Dedifferentiated amniotic fluid mesenchymal stem cell (primary cell): ENCODE data around the gene USP10.

ENCODE experiments used
- DNase-seq: peaks from one replicate; pipeline ENCODE4 v3.0.0-alpha.2; 2016; ENCODE audit errors: extremely low spot score

The USP10 gene

DNA sequence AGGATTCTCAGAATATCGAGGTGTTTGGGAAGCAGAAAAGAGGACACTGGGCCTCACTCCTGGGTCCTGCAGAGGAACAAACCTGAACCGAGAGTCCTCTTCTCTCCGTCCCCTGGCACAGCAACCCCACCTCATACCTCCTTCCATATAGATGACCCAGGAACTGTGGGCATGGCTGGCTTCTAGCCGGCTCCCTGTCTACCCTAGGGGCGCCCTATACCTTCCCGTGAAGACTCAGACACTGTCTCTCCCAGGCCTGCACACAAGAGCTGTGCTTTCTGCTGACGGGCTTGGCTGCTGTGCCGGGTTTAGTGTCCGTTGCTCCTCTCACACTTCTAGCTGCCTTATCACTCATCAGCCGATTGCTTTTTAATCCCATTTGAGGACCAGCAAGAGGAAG lies 73.5 kb downstream of the USP10 start:
- no peak for DNase-seq

- no peak for DNase-seq
Observed at GRCh38 chr16:84774810-84775209, 75.0 kb downstream of the USP10 start.

- no peak for DNase-seq
Observed at GRCh38 chr16:84775262-84775810, 75.5 kb downstream of the USP10 start.

DNA sequence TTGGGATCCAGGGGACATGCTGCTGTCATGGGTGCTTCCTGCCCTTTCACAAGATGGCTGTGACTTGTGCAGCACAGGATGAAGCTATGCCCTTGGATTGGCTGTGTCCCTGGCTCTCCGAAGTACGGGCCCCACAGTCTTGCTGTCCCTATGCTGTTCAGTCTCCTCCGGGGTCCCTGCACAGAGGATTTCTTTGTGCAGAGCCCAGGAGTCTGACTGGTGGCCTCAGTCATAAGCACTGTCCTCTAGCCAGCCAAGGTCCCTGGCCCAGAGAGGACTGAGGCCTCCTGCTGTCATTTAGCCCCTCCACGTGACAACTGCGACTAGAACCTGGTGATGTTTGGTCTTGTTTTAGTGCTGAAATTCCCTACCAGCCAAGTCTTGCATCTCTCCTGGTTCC lies 77.6 kb downstream of the USP10 start:
- DNase-seq = no peak

- DNase-seq = no peak
Observed at GRCh38 chr16:84778720-84779119, 78.9 kb downstream of the USP10 start.

DNA sequence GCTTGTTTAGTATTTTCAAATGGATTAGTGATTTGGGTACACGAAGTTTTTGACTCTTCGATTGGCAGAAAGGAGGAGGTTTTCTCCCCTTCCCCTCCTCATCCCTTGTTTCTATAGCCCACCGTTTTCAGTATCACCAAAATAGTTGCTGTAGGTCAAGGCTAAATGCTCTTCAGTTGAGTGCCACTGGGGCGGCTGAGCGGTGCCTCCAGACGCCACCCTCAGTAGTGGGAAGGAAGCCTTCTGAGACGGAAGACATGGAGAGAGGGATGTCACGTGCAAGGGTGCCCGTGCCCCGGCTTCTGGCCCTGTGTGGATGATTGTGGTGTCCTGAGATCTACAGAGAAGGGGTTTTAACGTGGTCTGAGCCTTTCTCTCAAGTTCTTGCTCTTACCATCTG lies 80.3 kb downstream of the USP10 start:
- DNase-seq = no peak

- no peak for DNase-seq
Observed at GRCh38 chr16:84780544-84781376, 81.0 kb downstream of the USP10 start.

DNA sequence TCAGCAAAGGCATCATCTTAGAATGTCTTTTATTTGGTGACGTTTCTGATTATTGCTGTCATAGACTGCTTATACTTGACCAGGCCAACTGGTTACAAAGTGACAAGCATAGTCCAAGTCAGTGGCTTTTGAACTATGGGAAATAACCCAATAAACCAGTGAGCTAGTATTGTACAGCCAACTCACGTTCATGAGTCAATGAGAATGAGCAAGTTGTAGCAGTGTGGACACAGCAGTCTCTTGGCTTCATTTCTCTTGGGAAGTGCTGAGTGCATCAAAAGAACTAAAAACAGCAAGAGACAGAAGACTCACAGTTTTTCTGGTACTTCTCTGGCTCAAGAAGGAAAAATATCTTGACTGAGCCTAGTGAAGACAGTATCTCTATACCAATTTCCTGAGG lies 83.0 kb downstream of the USP10 start:
- no peak for DNase-seq

- DNase-seq = no peak
Observed at GRCh38 chr16:84785843-84786581, 86.2 kb downstream of the USP10 start.

DNA sequence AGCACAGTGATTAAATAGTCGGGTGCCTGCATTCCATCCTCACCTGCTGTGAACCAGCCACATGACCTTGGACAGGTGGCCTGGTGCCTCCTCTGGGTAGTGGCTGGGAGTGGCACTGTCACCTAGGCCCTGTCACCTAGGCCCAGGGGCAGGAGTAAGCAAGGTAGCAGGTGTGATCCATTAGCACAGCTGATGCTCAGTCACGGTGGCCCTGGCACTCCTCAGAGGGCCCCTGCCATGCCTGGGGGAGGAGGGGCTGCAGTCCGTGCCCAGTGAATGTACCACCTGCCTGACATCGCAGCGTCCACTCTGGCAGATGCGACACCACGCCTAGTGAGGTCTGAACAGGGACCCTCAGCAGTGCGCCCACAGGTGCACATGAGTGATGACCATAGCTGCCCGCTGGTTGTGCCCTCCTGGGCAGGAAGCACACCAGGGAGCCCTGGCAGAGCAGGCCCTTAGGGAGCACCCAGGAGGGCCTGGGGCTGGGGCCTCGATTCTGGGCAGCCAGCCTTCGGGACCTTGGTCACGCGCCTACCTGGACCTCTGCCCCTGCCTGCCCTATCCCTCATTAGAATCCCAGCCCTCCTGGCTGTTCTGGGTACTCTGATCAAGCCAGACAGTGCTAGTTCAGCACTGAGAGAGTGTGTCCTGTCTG lies 86.9 kb downstream of the USP10 start:
- DNase-seq = no peak

DNA sequence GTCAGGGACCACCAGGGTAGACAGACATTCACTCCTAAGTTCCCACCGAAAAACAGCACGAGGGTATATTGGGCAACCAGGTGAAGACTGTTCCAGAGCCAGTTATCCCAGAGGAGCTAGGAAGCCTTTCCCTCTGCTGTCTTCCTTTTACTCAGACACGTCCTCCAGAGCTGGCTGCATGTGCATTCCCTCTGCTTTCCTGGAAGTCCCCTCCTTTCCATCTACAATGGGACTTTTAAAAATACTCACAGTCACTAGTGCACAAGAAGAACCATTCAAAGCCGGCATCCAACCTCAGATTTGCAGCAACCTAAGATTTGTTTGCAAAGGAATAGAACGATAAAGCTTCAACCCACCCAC lies 87.4 kb downstream of the USP10 start:
- no peak for DNase-seq

DNA sequence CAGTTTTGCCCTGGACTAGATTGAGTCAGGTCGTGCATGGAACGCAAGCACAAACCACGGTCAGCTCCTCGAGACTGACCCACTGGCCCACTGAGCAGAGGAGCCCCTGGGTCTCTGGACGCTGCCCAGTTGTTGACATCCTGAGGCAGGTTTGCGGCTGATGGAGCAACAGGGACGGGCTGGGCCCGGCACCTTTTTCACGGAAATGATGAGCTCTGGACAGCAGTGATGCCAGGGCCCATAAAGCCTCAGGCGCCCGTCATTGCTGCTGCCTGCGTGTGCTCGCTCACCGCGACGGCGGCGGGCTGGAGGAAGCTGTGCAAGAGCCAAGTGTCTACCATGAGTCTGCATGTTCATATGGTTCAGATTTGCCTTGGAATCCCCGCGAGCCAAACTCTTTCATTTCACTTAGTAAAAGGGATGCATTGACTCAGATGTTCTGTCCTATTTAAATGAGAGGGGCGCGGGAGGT lies 89.2 kb downstream of the USP10 start:
- DNase-seq = peak; percentile 87

- DNase-seq = no peak
Observed at GRCh38 chr16:84789431-84789830, 89.6 kb downstream of the USP10 start.

DNA sequence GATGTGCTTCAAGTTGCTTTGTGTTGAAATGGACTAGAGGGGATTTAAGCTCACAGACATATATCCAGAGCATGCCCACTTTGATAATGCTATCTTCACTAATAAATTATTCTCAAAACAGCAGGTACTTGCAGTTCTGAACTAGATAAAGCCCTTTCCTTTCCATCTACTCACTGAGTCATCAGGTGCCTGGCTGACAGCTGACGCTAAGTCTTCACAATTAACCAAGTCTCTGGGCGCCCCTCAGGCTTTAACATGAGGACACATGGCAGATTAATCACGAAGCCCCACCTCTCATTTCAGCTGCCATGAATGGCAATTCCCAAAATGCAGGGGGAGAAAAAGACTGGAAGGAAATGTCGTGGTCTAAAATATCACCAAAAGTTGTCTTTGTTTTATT lies 90.5 kb downstream of the USP10 start:
- no peak for DNase-seq

DNA sequence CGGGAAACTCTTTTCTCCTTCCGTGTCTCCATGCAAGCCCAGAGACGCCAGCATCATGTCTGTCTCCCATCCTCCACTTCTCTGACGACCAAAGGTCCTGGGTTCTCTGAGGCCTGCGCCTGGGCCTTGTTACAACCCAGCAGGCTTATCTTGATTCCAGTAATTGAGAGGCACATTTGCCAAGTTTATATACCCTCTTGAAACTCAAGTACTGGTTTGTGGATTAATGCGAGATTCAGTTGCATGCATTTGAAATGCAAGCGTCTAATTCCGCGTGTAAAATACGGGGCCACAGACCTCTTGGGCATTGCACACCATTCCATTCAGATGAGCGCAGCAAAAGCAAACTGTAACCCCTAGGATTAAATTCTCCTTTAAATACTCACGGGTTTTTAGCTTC lies 91.3 kb downstream of the USP10 start:
- no peak for DNase-seq

GRCh38 chr16:84791501-84791900 lies 91.7 kb downstream of the USP10 start:
- no peak for DNase-seq

DNA sequence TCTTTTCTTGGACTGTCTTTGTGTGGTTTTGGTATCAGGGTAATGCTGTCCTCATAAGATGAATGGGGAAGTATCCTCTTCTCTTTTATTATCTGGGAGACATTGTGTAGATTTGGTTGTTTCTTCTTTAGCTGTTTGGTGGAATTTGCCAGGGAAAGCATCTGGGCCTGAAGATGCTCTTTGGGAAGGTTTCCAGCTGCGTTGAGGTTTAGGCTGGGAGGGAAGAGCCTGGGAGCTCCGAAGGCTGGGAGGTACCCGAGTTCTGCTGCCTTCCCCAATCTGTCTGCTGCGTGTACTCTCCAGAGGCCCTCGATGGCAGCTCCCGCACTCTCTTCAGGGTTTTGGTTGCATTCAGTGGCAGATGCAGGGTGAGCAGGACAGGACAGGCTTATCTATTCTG lies 94.4 kb downstream of the USP10 start:
- DNase-seq = no peak

- DNase-seq = no peak
Observed at GRCh38 chr16:84794626-84795025, 94.8 kb downstream of the USP10 start.

GRCh38 chr16:84795329-84796053 lies 95.7 kb downstream of the USP10 start:
- DNase-seq = no peak

DNA sequence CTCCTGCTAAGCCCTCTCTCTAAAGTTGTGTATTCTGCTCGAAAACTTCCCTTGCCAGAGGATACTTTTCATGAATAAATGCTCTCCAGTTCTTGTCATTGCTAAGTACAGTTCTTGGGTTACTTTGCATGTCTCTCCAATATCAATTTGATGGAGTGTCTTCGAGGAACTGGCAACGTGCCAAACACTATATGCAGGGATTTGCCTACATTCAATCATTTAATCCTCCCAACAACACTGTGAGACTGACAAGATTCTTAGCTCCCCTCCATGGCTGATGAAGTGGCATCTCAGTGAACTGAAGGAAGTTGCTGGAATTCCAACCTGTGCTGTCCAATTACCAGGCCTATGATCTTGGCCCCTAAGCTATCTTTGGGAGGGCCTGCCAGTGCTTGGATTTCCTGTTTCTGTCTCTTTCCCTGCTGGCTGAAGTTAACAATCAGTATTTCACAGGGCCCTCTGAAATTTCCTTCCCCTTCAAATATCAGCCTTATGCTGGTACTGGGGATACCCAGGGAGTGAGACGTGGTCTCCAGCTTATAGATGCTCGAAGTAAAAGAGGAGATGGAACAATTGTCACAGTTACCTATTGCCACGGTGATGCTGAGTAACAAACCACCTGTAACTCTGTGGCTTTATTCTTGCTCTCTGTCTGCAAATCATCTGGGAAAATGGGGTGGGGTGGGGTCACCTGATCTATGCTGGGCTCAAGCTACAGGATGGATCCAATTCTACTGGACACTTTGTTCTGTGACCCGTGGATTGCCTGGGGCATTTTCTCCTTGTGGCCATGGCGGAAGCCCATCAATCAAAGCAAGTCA lies 100.6 kb downstream of the USP10 start:
- DNase-seq = no peak

DNA sequence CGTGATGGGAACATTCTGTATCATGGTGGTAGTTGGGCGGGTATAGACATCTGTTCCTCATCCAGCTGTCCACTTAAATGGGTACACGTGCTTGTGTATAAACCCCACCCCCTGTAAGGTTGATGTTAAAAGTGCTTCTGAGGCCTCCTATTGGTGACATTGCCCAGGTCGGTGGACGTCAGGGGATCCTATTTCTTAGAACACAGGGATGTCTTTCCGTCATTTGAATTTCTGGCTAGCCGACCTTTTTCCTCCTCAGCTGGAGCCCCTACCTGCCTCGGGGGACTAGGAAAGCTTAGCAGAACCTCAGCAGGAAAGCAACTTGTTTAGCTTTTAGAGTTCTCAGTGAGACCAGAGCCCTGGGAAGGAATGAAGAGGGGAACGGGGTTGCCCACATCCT lies 103.3 kb downstream of the USP10 start:
- DNase-seq = no peak
